Stimulated activated CD8-positive, alpha-beta memory T cell treated with anti-CD3 and anti-CD28 coated beads, Interleukin-4, amount 100 ng/mL, for 1 hour (primary cell): ENCODE results near the gene ESR1.

Source experiments
- DNase-seq, 2 donors: peaks; one replicate each; pipeline ENCODE4 v3.0.0-alpha.2; 2020; ENCODE audit warnings: low read depth in 2 of 2, low spot score in 1 of 2

Gene ESR1

DNA sequence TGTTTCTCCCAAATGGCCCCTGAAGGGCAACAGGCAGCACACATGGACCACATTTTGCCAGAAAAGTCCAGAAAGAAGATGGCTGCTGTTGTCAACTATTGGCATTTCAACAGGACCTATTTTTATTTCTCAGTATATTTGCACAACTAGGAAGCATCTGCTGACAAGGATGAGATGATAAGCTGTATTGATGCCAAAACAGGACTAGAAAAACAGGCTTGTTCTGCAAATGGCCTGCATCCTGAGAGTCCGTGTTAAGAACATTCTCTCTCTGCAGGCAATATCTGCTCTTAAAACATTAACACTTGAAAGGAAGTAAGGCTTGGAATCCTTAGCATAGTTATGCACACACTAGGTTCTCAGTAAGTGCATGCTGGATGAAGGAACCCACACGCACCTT is 283.7 kb downstream of the ESR1 start:
- DNase-seq: no peak

DNA sequence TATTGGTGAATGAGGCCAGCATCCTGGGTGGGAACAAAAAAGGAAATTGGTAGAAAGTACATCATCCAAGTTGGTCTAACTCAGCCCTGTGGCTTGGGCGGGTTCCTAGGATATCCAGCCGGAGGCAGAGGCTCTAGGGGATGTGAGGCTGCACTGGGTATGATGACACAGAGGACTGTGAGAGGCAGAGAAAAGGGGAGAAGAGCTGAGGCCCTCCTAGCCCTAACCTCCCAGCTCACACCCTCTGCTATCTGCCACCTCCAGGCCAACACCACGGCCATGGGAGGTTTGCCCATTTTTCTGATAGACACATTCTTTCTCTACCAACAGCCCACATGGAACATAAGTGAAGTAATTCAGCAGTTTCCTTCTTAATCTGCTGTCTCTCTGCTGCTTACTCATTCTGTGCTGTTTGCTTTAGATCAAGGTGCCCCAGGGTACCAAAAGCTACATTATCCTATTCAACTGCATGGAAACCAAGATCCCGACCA is 284.4 kb downstream of the ESR1 start:
- DNase-seq: no peak

DNA sequence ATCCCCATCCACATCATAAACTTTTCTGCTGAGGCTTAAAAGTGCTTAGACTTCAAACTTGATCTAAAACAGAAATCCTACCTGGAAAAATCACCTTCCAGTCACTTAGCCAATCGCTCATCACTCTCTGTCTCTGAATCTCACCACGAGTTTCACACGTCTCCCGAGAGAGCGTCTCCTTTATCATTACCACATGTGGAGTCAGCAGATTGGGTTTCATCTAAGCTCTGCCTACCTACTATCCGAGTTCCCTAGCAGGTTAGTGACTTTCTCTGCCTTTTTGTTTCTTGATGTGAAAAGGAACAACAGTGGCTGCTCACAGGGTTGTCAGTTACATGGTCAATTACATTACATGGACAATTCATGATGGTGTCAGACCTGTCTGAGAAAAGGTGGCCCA is 286.2 kb downstream of the ESR1 start:
- no peak for DNase-seq

DNA sequence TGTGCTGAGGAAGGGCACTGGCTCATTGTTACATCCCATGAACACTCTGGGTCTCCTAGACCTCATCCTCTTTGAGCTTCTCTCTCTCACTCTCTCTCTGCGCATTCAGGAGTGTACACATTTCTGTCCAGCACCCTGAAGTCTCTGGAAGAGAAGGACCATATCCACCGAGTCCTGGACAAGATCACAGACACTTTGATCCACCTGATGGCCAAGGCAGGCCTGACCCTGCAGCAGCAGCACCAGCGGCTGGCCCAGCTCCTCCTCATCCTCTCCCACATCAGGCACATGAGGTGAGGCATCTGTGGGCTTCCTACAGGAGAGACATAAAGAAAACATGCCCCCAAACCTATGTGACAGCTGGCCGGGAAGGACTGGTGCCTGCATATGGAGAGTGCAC is 286.8 kb downstream of the ESR1 start:
- DNase-seq: no peak

DNA sequence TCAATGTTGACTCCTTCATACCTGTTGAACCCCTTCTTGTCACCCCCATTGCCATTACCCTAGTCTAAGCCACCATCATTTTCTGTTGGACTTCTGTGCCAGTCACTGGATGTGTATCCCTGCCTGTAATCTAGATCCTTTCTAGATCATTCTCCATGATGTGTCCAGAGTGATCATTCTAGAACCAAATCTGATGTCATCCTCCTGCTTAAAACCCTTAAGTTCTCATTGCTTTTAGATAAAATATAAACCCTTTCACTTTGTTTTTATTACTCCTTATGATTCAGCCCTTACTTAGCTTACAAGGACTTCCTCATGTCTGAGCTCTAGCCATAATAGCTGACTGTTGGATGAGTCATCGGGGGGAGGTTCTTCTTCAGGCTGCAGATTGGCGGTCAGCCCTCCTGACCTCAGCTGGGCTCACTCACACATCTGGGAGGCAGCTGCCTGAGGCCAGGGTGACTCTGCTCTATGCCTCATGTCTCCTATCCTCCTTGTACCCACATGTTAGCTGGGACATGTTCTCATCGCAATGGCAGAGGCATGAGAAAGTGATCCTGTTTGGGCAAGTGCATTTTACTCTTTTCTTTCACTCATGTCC is 287.6 kb downstream of the ESR1 start:
- no peak for DNase-seq

DNA sequence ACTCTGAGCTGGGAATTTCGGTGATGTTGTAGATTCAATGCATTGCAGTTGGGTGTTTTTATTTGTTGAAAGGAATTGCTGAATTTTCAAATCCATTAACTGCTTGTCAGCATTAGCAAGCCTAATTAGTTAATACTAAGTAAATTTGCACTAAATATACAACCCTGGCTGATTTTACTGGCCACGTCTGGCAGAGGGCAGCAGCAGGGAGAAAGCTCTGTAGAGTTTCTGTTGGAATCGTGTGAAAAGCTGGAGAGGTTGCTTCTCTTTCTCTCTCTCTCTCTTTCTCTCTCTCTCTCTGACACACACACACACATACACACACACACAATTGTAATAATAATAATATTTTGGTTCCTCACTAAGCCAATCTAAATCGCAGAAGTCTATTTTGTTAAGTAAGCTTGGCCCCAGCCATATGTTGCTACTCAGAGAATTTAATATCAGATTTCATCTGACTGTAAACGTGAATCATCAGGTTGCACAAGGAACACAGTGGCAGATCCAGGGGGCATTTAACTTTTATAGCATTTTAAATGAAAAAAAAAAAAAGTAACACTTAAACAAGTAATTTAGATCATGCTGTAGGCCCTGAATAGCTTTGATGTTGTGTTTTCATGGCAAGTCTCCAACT is 289.5 kb downstream of the ESR1 start:
- no peak for DNase-seq

DNA sequence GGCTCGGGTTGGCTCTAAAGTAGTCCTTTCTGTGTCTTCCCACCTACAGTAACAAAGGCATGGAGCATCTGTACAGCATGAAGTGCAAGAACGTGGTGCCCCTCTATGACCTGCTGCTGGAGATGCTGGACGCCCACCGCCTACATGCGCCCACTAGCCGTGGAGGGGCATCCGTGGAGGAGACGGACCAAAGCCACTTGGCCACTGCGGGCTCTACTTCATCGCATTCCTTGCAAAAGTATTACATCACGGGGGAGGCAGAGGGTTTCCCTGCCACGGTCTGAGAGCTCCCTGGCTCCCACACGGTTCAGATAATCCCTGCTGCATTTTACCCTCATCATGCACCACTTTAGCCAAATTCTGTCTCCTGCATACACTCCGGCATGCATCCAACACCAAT is 291.2 kb downstream of the ESR1 start:
- DNase-seq: no peak

DNA sequence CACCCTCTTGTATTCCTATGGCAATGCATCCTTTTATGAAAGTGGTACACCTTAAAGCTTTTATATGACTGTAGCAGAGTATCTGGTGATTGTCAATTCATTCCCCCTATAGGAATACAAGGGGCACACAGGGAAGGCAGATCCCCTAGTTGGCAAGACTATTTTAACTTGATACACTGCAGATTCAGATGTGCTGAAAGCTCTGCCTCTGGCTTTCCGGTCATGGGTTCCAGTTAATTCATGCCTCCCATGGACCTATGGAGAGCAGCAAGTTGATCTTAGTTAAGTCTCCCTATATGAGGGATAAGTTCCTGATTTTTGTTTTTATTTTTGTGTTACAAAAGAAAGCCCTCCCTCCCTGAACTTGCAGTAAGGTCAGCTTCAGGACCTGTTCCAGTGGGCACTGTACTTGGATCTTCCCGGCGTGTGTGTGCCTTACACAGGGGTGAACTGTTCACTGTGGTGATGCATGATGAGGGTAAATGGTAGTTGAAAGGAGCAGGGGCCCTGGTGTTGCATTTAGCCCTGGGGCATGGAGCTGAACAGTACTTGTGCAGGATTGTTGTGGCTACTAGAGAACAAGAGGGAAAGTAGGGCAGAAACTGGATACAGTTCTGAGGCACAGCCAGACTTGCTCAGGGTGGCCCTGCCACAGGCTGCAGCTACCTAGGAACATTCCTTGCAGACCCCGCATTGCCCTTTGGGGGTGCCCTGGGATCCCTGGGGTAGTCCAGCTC is 292.1 kb downstream of the ESR1 start:
- no peak for DNase-seq

DNA sequence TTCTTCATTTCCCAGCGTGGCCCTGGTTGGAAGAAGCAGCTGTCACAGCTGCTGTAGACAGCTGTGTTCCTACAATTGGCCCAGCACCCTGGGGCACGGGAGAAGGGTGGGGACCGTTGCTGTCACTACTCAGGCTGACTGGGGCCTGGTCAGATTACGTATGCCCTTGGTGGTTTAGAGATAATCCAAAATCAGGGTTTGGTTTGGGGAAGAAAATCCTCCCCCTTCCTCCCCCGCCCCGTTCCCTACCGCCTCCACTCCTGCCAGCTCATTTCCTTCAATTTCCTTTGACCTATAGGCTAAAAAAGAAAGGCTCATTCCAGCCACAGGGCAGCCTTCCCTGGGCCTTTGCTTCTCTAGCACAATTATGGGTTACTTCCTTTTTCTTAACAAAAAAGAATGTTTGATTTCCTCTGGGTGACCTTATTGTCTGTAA is 292.7 kb downstream of the ESR1 start:
- no peak for DNase-seq

DNA sequence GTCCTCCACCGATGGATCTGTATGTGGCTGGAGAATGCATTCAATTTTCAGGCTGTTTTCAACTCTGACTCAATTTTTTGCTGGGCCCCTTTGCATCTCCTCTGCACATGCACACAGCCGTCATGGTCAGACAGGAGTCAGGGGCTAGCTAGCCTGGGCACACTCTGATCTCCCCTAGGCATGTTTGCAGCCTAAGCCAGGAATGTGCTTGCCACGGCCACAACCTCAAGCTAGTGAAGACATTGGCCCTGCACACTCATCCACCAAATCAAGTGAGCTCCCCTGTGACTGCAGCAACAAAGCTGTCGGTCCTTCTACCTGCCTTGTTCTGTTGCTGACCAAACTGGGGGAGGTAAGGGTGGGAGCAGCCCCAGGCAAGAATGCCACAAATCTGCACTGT is 300.5 kb downstream of the ESR1 start:
- DNase-seq: no peak

DNA sequence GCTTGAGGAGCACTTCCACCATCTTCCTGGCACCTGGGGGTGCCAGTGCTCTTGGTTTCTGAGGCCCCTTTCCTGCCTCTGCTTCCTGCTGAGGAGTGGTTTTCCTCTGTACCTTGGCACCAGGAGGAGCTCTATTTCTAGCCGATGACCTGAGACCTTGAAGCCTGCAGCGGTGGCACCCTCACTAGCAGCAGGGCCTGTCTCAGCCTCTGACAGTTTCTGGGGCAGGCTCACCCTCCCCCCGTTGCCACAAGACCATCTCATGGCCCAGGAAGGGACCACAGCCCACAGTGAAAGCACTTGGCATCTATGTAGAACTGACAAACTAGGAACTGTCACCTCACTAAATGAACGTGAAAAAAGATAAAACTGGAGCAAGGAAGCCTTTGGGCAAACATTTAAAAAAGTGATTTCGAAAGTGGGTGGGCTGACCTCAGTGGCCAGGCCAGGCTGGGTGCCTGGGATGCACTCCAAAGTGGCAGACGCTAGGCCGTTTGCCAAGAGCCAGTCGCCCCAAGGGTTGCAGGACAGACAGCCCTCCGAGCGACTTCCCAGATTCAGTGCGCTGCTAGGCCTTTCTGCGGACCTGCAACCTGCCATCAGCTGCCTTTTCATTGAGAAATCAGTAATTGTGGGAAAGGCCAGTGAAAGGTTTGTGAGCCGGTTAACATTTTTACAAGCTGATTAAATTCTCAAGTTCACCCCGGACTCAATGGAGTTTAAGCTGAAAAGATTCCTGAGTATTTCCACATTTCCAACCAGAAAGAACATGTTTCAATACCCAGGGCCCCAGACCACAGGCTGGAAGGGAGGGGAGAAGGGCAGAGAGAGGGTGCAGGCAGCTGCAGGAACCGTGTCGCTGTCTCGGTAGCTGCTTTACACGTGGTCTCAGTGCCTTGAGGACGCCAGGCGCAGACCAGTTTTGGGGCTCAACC is 303.7 kb downstream of the ESR1 start:
- no peak for DNase-seq

DNA sequence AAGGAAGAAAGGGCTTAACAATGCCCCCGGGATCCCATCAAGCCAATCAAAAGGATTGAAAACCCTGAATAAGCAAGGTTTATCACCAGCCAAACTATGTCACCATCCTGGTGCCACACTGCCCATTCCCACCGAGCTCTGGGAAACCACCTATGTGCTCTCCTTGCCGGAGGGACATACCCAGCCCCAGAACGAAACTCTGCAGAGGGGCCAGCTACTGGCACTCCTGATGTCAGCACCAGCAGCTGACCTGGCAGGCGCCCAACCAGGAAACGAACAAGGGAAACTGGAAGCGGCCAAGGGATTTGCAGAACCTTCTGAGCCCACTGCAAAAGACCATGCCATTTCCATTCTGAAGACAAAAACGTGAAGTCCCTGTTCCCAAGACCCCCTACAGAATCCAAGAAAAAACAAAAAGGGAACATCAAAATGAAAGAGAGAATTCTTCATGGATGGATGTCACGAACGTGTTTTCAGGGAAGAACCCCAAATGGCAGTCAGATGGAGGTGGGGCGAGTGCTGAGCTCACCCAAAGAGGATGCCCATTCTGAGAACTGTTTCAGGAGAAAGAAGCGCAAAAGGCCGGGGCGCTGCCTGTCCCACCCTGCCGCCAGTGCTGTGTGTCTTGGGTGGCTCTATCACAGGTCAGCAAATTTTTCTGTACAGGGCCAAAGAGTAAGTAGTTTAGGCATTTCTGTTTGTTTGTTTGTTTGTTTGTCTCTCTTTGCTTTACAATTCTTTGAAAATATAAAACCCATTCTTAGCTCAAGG is 305.2 kb downstream of the ESR1 start:
- DNase-seq: no peak

DNA sequence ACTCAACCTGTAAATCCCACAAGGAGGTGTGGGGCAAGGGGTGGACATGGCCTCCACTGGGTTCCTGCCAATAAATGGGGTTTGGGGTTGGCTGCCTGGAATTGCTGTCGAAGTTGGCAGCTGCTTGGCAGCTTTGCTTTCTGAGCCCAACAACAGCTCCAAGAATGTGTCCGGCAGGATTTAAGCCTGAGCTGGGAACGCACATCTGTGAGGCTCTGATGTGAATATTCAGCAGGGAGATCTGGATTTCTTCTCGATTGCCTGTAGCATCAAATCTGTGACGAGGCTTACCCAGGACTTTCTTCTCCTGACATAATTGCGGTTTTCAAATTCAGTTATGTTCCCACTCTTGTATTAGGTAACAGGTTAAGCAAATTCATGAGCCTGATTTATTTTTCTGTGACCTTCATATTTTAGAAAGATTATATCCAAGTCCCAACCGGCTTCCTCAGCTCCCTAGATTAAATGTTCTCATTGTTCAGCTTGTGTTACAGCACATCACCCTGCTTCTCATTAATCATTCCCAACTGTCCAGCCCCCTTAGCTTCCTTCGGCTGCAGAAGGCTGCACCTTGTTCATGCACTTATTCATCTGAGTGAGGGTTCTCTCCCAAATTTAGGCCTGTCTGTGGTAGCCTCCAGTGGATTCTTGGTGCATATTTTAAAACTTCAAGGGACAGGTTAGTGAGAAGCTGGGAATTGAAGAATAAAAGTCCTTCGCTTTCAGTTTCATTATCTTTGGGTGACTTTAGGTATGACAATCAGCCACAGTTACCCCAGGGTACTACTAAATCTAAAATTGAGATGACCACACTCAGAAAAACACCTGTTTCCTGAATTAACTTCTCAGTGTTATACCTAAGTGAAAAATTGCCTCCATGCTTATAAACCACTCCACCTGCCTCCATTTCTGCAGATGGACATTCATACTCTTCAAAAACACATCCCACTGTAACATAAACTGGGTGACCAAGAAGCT is 310.0 kb downstream of the ESR1 start:
- DNase-seq: no peak

DNA sequence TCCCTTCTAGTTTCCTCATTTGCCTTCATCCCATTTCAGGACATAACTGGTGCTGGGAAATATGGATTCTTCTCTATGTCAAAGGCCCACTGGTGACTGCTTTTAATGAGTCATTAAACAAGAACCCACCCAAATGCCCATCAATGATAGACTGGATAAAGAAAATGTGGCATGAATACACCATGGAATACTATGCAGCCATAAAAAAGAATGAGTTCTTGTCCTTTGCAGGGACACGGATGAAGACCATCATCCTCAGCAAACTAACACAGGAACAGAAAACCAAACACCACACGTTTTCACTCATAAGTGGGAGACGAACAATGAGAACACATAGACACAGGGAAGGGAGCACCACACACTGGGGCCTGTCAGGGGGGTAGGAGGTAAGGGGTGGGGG is 310.7 kb downstream of the ESR1 start:
- DNase-seq: no peak

DNA sequence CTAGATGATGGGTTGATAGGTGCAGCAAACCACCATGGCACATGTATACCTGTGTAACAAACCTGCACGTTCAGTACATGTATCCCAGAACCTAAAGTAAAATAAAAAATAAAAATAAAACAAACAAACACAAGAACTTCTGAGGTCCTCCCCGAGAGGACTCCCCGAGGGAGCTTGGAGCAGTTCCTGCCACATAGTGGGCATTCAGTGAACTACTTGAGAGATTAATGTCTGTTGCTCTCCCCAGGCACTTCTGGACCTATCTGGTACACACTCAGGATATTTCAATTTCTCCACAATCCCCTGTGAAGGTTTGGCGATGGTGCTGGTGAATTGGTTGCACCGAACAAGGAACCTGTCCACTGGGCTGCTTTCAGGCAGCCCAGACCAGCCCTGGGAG is 311.2 kb downstream of the ESR1 start:
- DNase-seq: no peak

DNA sequence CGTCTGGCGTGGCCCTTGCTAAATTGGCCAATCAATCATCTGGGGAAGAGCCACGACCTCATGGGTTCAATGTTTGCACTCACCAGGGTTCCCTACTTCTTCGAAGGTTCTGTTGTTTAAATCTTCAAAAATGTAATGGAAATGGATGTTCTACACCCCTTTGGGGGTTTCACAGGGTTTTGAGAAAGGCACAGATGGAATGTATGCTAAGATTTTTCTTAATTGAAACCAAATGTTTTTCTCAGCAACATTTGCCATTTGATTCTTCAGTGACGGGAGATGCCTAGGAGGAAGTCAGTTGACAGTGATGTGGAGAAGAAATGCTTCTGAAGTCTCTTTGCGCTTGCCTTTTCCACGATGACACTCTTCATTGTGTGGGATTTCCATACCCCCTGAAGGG is 312.3 kb downstream of the ESR1 start:
- no peak for DNase-seq

DNA sequence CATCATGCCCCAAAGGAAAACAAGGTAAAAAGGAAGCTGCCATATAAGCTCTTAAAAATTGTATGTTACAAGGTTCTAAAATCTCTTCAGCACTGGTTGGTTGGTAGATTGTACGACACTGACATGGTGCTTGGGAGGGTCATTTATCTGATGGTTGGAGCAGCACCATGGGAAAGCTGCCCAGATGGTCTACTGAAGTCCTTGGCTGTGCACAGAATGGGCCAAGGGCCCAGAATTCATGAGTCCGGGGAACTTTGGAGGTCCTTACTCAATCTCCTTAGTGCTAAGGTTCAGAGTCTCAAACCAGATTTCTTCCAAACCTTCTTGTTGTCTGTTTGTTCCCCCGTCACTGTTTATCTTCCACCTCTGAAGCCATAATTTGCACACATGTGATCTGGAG is 314.4 kb downstream of the ESR1 start:
- DNase-seq: no peak

DNA sequence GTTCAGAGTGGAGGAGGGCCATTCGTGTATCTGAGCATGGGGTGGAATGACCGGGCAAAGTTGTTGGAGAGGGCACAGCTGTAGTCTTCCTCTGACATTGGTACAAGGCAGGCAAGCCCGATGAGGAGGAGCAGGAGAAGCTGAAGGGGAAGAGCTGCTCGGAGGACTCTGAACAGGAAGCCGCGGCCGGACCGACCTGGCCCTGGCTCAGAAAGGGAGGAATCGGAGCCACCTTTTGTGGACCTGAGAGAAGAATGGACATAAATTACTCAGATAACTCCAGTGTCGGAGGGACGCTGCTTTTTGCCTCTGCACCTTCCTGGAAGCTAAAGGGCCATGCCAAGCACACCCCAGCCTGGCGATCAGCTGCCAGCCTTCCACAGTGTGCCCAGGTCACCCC is 315.0 kb downstream of the ESR1 start:
- no peak for DNase-seq

DNA sequence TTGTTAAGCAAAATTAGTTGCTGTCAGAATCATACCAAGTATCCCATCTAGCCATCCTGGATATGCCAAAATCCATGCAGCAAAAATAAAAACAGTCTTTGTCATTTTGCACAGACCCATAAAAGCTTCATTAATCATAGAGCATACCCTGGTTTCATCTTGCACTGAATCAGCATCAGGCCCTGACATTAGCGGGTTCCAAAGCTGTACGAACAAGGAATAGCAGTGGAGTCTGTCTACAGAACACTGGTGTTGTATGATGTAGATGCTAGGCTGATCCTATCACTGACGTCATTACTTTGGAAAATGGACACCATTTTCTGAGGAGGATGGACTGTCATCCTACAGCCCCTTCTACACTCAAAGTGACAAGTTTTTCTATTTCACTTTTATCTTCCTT is 315.6 kb downstream of the ESR1 start:
- no peak for DNase-seq
